ENCODE results near the gene GALR2.
"Not testable (repeated sequence)": the region's sequence is repeated elsewhere in the genome, so short reads cannot be mapped to it uniquely, and the experiment has no call there.

GALR2 gene

DNA sequence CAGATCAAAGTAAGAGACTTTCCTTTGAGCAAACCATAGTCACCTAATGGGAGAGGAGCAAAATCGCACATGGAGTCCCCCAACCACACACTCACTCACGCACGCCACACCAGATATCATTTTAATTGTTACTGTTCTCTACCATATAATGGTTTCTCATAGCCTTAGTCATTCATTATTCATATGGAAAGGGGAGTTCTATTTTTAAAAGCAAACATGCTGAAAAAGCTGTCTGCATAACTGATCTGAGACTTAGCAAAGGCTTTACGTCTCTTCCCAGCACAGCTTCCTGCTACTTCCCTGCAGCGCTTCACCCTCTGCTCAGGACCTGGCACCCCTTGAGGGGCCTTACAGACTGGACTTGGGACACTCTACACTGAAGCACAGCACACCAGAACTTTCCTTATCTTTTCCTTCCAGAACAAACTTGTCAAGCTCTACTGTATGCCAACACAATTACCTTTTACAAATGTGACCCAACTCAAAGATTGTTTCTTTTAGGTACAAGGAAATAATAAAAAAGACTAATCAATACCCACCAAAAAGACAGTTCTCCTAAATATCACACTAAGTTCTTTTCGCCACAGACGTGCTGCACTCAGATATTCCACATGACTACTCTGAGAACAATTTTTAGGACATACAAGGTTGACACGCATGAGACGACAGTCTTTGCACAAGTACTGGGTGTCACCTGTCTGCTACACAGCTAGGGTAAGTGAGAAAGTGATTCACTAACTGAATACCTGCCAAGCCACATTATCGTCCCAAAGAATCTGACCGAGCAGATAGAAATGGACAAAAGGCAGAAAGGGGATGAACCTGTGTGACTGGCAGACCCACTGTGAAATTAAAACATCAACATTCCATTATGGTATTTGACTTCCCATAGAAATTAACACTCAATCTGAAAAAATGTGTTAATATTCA, 23.8 kb upstream of the GALR2 start:
- DNase-seq = no peak

GRCh38 chr17:76051561-76051960, 23.0 kb upstream of the GALR2 start:
- DNase-seq = no peak

GRCh38 chr17:76053246-76054111, 21.1 kb upstream of the GALR2 start:
- DNase-seq = peak; percentile 45

DNA sequence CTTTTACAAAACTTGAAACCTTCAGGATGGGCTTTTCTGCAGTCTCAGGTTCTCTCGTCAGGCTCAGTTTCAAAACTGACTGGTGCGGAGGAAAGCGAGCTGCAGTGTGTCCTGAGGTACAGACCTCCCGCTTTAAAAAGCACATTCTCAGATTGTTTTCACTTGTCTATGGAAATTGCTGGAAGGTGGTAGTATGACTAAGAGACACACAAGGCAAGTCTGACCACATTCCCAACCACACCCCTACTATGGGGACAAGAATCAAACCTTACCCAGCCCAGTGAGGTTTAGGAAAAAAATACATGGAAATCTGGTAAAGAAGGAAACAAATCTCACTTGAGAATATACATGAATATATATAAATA, 20.5 kb upstream of the GALR2 start:
- DNase-seq = no peak

GRCh38 chr17:76056882-76057281, 17.7 kb upstream of the GALR2 start:
- no peak for DNase-seq

GRCh38 chr17:76058264-76058663, 16.3 kb upstream of the GALR2 start:
- not testable (repeated sequence) for DNase-seq

DNA sequence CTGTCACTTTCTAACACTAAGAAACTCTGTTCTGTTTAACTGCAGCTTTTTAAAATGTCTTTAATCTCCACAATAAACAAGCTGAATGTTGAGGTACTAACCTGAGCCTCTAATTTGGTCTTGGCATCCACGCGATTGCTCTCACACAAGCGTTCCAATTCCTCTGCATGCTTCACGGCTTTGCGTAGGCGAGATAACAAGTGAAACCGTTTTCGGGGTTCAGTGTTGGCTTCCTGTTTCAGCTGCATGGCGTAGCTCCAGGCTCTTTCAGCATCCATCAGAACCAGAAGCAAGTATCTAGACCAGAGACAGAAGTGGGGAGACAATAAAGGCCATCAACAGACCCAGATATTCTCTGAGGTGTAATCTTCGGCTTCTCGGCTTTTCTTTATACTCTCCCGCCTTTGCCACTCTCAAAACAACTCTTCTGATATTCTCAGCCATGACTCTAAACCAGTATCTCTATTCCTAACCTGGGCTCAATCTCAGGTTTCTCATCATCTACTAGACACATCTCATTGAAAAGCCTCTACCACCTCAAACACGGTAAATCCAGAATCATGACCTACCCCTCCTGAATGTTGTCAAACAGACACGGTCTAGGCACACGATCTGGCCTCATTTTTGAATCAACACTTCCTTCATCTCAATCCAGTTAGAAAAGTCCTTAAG, 10.6 kb upstream of the GALR2 start:
- DNase-seq = no peak

DNA sequence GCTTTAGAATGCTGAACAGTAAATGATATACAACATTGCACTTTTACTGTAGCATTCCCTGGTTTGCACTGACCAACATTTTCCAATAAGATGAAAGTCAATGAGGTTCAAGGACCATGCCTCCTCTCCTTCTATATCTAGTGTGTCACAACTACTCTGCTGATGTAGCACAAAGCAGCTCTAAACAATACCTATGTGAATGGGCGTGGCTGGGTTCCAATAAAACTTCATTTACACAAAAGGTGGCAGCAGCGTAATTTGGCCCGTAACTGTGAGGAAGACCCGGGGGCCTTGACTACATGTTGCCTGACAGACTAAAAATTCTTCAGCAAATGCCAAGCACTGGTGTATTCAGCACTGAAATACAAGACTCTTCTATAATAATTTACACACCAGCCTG, 8.8 kb upstream of the GALR2 start:
- no peak for DNase-seq

GRCh38 chr17:76071531-76072147, 2.9 kb upstream of the GALR2 start:
- no peak for DNase-seq

DNA sequence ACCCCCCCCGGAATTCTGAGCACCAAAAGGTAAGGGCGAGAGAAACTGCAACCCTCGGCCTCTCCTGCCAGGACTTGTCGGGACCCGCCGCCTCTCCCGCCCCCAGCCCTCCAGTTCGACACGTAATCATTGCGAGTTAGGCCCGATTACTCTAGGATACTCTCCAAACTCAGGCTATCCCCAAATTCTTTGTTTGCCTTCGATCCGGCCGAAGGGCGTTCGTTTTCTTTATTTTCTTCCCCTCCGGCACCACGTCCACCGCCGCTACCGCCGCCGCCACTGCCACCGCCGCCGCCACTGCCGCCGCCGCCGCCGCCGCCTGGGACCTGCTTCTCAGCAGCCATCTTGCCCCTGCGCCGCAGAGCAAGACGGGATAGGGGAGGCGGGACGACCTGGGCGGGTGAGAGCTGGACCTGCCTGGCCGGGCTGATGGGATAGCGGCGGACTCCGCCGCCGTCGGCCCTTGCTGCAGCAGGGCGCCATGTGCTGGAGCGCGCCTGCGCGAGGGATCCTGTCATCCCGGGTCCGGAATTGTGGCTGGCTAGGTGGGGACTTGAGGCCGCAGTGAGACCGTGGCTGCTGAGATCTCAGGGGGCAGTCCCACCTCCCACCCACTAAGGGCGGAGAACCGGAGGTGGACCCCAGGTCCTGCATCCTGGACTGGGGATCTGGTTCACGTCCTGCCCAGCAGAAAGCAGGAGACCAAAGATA, 2.3 kb upstream of the GALR2 start, which contains the start of gene SRP68:
Gene SRP68 (minus strand): TSS at position 370 of the 711 bp plus-strand sequence. CDS start 26 bp downstream, at position 344.
- DNase-seq = peak; percentile 93

DNA sequence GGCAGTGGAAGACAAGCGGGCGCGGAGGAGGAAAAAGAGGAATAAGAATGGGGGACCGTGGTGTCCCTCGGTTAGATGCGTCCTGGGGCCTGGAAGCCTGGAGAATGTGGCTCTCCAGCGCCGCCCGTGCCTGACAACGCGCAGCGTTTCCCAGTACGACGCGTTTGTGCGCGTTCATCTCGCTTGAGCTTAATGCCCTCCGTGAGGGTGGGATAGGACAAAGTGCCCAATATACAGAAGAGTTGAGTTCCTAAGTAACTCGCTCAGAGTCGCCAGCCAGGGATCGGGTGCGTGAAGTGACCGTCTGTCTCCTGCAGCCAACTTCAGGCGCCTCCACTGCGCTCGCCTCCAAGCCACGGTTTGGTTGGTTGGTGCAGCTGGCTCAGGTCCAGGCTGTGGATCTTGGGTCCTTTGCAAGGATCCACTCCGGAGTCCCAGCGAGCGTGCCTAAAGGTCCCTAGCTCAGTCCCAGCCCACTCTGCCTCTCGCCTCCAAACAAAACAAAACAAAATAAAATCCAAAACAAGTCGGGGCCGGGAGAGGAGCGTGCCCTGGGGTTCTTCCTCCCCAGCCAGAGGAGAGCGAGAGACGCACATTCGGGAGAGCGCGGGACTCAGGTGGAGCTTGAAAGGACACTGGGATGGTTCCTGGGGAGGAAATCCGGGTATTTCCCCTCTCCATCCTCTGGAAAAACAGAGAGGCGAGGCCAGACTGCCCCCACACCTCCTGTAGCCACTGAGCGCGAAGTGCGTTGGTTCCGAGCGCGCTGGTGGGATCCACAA, 974 bp downstream of the GALR2 start:
- peak; percentile 64 for DNase-seq

GRCh38 chr17:76076146-76076764, 1.7 kb downstream of the GALR2 start:
- no peak for DNase-seq

DNA sequence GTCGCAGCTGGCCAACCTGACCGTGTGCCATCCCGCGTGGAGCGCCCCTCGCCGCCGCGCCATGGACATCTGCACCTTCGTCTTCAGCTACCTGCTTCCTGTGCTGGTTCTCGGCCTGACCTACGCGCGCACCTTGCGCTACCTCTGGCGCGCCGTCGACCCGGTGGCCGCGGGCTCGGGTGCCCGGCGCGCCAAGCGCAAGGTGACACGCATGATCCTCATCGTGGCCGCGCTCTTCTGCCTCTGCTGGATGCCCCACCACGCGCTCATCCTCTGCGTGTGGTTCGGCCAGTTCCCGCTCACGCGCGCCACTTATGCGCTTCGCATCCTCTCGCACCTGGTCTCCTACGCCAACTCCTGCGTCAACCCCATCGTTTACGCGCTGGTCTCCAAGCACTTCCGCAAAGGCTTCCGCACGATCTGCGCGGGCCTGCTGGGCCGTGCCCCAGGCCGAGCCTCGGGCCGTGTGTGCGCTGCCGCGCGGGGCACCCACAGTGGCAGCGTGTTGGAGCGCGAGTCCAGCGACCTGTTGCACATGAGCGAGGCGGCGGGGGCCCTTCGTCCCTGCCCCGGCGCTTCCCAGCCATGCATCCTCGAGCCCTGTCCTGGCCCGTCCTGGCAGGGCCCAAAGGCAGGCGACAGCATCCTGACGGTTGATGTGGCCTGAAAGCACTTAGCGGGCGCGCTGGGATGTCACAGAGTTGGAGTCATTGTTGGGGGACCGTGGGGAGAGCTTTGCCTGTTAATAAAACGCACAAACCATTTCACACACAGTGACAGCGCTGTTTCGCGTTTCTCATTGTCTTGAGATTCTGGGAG, 2.4 kb downstream of the GALR2 start:
- peak; percentile 35 for DNase-seq

- DNase-seq = peak; percentile 35
Observed at GRCh38 chr17:76077584-76078110, 3.1 kb downstream of the GALR2 start.

GRCh38 chr17:76078370-76078769, 3.8 kb downstream of the GALR2 start:
- not testable (repeated sequence) for DNase-seq

- no peak for DNase-seq
Observed at GRCh38 chr17:76078860-76079534, 4.4 kb downstream of the GALR2 start, which contains the start of gene ZACN. Gene ZACN, plus strand, starts transcription at chr17:76079182. Its CDS starts 83 bp downstream, at chr17:76079265.

DNA sequence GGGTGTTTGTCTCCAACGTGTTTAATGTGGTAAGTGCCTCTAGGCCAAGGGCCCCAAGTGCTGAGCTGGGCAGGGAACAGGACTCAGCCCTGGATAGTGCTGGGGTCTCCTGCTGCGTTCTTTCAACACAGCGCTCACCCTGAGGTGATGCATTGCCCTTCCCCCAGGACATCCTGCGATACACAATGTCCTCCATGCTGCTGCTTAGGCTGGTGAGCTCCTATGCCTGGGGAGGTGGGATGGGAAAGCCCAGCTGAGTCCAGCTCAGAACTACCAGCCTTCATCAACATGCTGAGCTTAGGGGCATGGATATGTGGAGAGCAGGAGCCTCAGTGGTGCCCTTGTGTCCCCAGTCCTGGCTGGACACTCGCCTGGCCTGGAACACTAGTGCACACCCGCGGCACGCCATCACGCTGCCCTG, 5.0 kb downstream of the GALR2 start:
- no peak for DNase-seq

DNA sequence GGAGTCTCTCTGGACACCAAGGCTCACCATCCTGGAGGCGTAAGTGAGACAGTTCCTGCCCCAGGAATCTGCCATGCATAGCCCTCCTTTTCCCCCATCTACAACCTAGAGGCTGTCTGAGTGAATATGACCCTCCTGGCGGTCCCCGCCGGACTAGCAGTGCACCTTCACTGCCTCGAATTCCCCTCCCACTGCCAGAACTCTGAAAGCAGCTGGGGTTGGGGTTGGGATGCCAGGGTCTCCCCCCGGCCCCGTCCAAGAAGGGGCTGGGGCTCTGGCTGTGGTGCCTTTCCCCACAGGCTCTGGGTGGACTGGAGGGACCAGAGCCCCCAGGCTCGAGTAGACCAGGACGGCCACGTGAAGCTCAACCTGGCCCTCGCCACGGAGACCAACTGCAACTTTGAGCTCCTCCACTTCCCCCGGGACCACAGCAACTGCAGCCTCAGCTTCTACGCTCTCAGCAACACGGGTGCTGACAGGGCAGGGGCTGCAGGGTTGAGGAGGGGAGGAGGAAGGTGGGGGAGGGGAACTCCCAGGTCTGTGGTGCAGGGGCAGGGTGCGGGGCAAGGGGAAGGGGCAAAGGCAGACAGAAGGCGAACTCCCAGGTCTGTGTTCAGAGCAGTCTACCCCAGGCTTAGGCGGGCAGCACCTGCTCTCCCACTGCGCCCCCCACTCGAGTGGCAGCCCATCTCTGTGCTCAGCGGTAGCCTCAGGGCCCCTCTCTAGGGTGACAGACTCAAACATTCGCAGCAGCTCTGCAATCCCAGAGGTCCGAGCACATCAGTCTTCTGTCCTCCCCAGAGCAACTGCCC, 5.6 kb downstream of the GALR2 start:
- peak; percentile 54 for DNase-seq
